ENCODE measurements around the gene SPATC1L. TPM values are rescaled to one million over a fixed set of nuclear protein-coding genes. Genes with fewer than 3 reads are reported as not detected.
"Not testable (repeated sequence)": the region's sequence is repeated elsewhere in the genome, so short reads cannot be mapped to it uniquely, and the experiment has no call there.

SPATC1L gene
- total and polyA plus RNA-seq, 7 donors, result 1.9 to 6.0 (median 3.9) TPM

DNA sequence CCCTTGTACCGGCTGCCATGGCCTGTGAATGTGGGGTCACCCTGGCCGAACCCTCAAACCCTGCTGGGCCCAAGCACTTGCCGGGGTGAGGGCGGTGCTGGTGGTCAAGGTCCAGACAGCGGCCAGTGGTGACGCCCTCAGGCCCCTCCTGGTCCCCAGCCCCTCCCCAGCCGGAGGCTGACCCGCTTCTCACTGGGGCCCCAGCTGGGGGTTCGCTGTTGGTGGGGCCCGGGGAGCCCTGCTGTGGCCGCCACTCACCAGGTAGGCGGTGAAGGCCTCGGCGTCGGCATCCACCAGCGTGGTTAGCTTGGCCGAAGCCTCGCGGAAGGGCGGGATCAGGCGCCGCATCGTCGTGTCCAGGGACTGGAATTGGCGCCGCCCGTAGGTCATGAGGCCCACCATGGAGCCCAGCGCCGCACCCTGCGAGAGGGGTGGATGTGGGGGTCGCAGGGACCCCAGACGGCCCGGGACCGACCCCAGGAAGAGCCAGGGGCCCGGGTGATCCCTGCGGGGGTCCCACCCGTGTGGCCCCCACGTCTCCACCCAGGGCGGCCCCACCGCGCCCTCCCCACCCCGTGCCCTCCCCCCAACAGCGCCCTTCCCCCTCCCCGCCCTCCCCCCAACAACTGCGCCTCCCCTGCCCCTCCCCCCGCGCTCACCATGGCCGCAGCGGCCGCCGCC, 39.0 kb downstream of the SPATC1L start:
- 90 to 95% (median 94%) methylated on average over 36 to 50 of the region's 51 CpGs for WGBS, 3 donors
- peak; percentile 10 to 44 for DNase-seq
- TF ChIP-seq, protein P1, sequence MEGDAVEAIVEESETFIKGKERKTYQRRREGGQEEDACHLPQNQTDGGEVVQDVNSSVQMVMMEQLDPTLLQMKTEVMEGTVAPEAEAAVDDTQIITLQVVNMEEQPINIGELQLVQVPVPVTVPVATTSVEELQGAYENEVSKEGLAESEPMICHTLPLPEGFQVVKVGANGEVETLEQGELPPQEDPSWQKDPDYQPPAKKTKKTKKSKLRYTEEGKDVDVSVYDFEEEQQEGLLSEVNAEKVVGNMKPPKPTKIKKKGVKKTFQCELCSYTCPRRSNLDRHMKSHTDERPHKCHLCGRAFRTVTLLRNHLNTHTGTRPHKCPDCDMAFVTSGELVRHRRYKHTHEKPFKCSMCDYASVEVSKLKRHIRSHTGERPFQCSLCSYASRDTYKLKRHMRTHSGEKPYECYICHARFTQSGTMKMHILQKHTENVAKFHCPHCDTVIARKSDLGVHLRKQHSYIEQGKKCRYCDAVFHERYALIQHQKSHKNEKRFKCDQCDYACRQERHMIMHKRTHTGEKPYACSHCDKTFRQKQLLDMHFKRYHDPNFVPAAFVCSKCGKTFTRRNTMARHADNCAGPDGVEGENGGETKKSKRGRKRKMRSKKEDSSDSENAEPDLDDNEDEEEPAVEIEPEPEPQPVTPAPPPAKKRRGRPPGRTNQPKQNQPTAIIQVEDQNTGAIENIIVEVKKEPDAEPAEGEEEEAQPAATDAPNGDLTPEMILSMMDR (IDR thresholded peaks at IDR 0.05), result no peak
- H3K27ac ChIP-seq, result no peak overlapping the region
- H3K27me3 ChIP-seq (ENCODE audit: insufficient read depth in 3 of 3, low read length in 2 of 3), result no peaks in the 10 kb centered on the region
- ATAC-seq, result peak in 1 of 4 donors; percentile 23
- no peaks in the 10 kb centered on the region for H3K4me1 ChIP-seq
- intact Hi-C loops (cut with DNase I), result loop anchor here in 1 of 2 donors (10.0 kb wide), 1 partner anchor 140 kb away; the partner anchor contains the start of genes MCM3AP and YBEY
- no peaks in the 10 kb centered on the region for H3K36me3 ChIP-seq (ENCODE audit: insufficient read depth in 1 of 2, low read depth in 1 of 2)
- no peak overlapping the region for H3K4me3 ChIP-seq
- no peaks in the 10 kb centered on the region for H3K9me3 ChIP-seq

DNA sequence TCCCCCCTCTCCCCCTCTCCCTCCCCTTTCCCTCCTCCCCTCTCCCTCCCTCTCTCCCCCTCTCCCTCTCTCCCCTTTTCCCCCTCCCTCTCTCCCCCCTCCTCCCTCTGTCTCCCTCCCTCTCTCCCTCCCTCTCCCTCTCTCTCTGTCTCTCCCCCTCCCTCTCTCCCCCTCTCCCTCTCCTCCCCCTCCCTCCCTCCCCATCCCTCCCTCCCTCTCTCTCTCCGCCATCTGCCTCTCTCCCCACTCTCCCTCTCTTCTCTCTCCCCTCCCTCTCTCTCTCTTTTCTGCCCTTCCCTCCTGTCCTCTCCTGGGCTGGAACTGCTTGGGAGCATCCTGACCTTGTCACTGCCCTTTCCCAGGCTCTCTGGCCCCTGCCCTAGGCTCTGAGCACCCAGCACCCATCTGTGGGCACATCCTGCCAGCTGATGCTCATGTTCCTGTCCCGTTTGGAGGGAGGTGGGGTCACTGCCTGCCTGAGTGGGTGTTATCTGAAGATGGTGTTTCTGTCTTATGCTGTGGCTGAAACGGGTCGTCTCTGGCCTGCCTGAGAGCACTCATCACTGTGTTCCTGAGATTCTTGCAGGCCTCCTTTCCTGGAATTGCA, 39.7 kb downstream of the SPATC1L start:
- no peaks in the 10 kb centered on the region for H3K36me3 ChIP-seq (ENCODE audit: insufficient read depth in 1 of 2, low read depth in 1 of 2)
- DNase-seq (peak in 1 of 2 donors; percentile 39), ATAC-seq (no peak)
- TF ChIP-seq, protein P1 (IDR thresholded peaks at IDR 0.05), result no peak
- H3K4me3 ChIP-seq, result no peak overlapping the region
- no peaks in the 10 kb centered on the region for H3K4me1 ChIP-seq
- H3K9me3 ChIP-seq, result no peaks in the 10 kb centered on the region
- H3K27me3 ChIP-seq (ENCODE audit: insufficient read depth in 3 of 3, low read length in 2 of 3), result no peaks in the 10 kb centered on the region
- H3K27ac ChIP-seq, result no peak overlapping the region
- 38 to 42% (median 39%) methylated on average over 3 to 4 of the region's 4 CpGs for WGBS, 3 donors
- intact Hi-C loops (cut with DNase I), result loop anchor here in 1 of 2 donors (5.0 to 10.0 kb wide), 2 partner anchors 83 to 140 kb away; partner anchors contain the start of genes LSS, MCM3AP and YBEY

DNA sequence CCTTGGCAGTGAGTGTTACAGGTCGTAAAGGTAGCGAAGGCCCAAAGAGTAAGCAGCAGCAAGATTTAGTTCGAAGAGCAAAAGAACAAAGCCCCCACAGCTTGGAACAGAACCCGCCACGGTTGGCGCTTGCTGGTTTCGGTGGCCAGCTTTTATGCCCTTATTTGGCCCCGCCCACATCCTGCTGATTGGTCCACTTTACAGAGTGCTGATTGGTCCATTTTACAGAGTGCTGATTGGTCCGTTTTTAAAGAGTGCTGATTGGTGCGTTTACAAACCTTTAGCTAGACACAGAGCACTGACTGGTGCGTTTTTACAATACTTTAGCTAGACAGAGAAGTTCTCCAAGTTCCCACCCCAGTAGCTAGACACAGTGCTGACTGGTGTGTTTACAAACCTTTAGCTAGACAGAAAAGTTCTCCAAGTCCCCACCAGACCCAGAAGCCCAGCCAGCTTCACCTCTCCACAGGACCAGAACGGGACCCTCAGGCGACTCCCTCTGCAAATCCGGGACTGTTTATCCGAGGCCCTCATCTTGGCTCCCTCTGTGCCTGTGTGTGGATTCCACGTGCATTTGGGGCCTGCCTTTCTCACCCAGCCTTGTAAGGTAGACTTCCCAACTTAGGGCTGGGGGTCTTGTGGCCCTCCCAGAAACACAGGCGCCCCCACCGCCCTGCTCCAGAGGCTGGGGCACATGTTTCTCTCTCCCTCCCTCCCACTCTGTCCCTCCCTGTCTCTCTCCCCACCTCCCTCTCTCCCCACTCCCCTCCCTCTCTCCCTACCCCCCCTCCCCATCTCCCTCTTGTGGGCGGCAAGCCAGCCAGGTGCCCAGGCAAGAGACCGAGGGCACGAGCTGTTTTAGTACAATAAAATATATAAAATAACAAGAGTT, 41.4 kb downstream of the SPATC1L start:
- DNase-seq (peak; percentile 12 to 30), ATAC-seq (peak in 1 of 4 donors; percentile 22)
- H3K27ac ChIP-seq, result no peak overlapping the region
- intact Hi-C loops (cut with DNase I), result loop anchor here in 1 of 2 donors (5.0 to 10.0 kb wide), 2 partner anchors 84 to 142 kb away; partner anchors contain the start of genes LSS, MCM3AP and YBEY
- no peaks in the 10 kb centered on the region for H3K4me1 ChIP-seq
- no peak overlapping the region for H3K4me3 ChIP-seq
- H3K27me3 ChIP-seq (ENCODE audit: insufficient read depth in 3 of 3, low read length in 2 of 3), result no peaks in the 10 kb centered on the region
- H3K9me3 ChIP-seq, result no peaks in the 10 kb centered on the region
- TF ChIP-seq, protein P1 (IDR thresholded peaks at IDR 0.05), result no peak
- WGBS, 3 donors, result 82 to 88% (median 86%) methylated on average over 21 of the region's 21 CpGs
- H3K36me3 ChIP-seq (ENCODE audit: insufficient read depth in 1 of 2, low read depth in 1 of 2), result no peaks in the 10 kb centered on the region

DNA sequence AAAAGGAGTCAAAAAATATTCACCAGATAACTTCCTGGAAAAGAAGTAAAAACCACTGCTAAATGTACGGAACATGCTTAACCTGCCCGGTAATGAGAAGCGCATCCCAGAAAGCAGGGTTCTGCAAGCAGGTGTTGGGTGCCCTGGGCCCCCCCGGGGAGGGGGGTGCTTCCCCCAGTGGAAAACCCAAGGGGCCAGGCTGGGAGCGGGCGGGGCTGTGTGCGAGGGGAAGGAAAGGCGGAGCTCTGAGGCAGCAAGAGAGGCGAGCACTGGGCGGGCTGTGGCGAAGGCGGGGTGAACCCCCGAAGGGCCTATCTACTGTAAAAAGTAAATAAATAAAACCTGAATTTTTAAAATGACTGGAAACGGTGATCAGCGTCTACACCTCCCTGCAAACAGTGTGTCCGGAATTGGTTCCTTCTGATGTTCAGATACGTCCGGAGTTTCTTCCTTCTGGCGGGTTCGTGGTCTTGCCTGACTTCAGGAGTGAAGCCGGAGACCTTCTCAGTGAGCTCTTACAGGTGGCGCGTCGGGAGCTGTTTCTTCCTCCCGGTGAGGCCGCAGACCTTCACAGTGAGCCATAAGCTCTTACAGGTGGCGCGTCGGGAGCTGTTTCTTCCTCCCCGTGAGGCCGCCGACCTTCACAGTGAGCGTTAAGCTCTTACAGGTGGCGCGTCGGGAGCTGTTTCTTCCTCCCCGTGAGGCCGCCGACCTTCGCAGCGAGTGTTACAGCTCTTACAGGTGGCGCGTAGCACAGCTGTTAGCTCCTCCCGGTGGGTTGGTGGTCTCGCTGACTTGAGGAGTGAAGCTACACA, 42.3 kb downstream of the SPATC1L start:
- TF ChIP-seq, protein P1 (IDR thresholded peaks at IDR 0.05), result no peak
- Histone ChIP-seq H3K9me3 (no peaks in the 10 kb centered on the region), H3K4me3 (no peak overlapping the region), H3K36me3 (ENCODE audit: insufficient read depth in 1 of 2, low read depth in 1 of 2) (no peaks in the 10 kb centered on the region), H3K27ac (no peak overlapping the region), H3K4me1 (no peaks in the 10 kb centered on the region), H3K27me3 (ENCODE audit: insufficient read depth in 3 of 3, low read length in 2 of 3) (no peaks in the 10 kb centered on the region)
- DNase-seq (peak; percentile 11 to 48), ATAC-seq (no peak)
- intact Hi-C loops (cut with DNase I), result loop anchor here in 1 of 2 donors (5.0 to 10.0 kb wide), 2 partner anchors 85 to 143 kb away; partner anchors contain the start of genes LSS, MCM3AP and YBEY
- WGBS, 3 donors, result 88 to 91% (median 89%) methylated on average over 45 of the region's 45 CpGs

DNA sequence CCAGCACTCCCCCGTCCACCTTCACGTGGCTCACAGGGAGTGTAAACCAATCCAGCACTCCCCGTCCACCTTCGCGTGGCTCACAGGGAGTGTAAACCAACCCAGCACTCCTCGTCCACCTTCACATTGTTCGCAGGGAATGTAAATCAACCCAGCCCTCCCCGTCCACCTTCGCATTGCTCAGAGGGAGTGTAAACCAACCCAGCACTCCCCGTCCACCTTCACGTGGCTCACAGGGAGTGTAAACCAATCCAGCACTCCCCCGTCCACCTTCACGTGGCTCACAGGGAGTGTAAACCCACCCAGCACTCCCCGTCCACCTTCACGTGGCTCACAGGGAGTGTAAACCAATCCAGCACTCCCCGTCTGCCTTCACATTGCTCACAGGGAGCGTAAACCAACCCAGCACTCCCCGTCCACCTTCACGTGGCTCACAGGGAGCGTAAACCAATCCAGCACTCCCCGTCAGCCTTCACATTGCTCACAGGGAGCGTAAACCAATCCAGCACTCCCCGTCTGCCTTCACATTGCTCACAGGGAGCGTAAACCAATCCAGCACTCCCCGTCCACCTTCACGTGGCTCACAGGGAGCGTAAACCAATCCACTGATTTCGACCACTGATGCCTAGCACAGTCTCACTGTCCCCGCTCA, 43.8 kb downstream of the SPATC1L start:
- intact Hi-C loops (cut with DNase I), result loop anchor here in 1 of 2 donors (5.0 to 10.0 kb wide), 2 partner anchors 87 to 144 kb away; partner anchors contain the start of genes LSS, MCM3AP and YBEY
- not testable (repeated sequence) for H3K4me1 ChIP-seq
- peak; percentile 8 to 44 for DNase-seq

More for the DNA sequence above, 43.8 kb downstream of the SPATC1L start:
- H3K27me3 ChIP-seq (ENCODE audit: insufficient read depth in 3 of 3, low read length in 2 of 3); H3K27ac ChIP-seq; H3K36me3 ChIP-seq (ENCODE audit: insufficient read depth in 1 of 2, low read depth in 1 of 2); ATAC-seq; H3K4me3 ChIP-seq; H3K9me3 ChIP-seq: not testable (repeated sequence)
- 28 to 40% (median 28%) methylated on average over 29 of the region's 29 CpGs for WGBS, 3 donors

Data from psoas muscle (tissue), 8 donors.